Neuronal stem cell (in vitro differentiated cells): ENCODE measurements around the gene FIGNL1.
"Not testable (repeated sequence)": the region's sequence is repeated elsewhere in the genome, so short reads cannot be mapped to it uniquely, and the experiment has no call there.

Source experiments
- DNase-seq: peaks from one replicate; pipeline ENCODE4 v3.0.0-alpha.2; 2013; ENCODE audit warnings: low spot score
- H2AFZ ChIP-seq: one replicate; pipeline ENCODE4 v1.6.1; 2013; ENCODE audit warnings: mild to moderate bottlenecking, low read length, inconsistent platforms
- H2AK5ac ChIP-seq: 2 replicates; pipeline ENCODE4 v1.6.1; 2013; ENCODE audit warnings: low read depth, mild to moderate bottlenecking, inconsistent platforms, low read length, moderate library complexity, mixed read lengths
- H2BK120ac ChIP-seq: 2 replicates; pipeline ENCODE4 v1.6.1; 2013; ENCODE audit warnings: low read depth, mild to moderate bottlenecking, inconsistent platforms, low read length, moderate library complexity, mixed read lengths
- H2BK12ac ChIP-seq: one replicate; pipeline ENCODE4 v1.6.1; 2013; ENCODE audit warnings: low read length, inconsistent platforms
- H2BK15ac ChIP-seq: 2 replicates; pipeline ENCODE4 v1.6.1; 2013; ENCODE audit warnings: mild to moderate bottlenecking, low read length, inconsistent platforms, mixed read lengths
- H2BK5ac ChIP-seq: one replicate; pipeline ENCODE4 v1.6.1; 2013; ENCODE audit warnings: inconsistent platforms, mild to moderate bottlenecking, low read length, moderate library complexity
- H3K14ac ChIP-seq: one replicate; pipeline ENCODE4 v1.6.1; 2013; ENCODE audit warnings: low read length, inconsistent platforms
- H3K18ac ChIP-seq: 2 replicates; pipeline ENCODE4 v1.6.1; 2013; ENCODE audit warnings: low read length, inconsistent platforms
- H3K23ac ChIP-seq: 2 replicates; pipeline ENCODE4 v1.6.1; 2013; ENCODE audit warnings: low read depth, mild to moderate bottlenecking, mixed read lengths, low read length, inconsistent platforms; ENCODE audit not compliant: poor library complexity
- H3K27ac ChIP-seq: replicated peaks from 3 replicates; pipeline ENCODE4 v1.5.1; 2013; ENCODE audit warnings: low read length, inconsistent platforms
- H3K27me3 ChIP-seq, 3 experiments: 2 replicates each; pipeline ENCODE4 v1.6.1; 2013; ENCODE audit warnings: low read length in 3 of 3, mild to moderate bottlenecking in 2 of 3, inconsistent platforms in 1 of 3, low read depth in 1 of 3, mixed read lengths in 1 of 3, moderate library complexity in 1 of 3; ENCODE audit not compliant: control insufficient read depth in 3 of 3, insufficient read depth in 3 of 3
- H3K36me3 ChIP-seq, 2 donors: replicated peaks in 1 of 2; 2 replicates each; pipeline ENCODE4 v1.6.1; 2013; ENCODE audit warnings: low read length in 2 of 2; ENCODE audit not compliant: control insufficient read depth in 2 of 2, insufficient read depth in 2 of 2
- H3K4ac ChIP-seq: 2 replicates; pipeline ENCODE4 v1.6.1; 2013; ENCODE audit warnings: inconsistent platforms, mild to moderate bottlenecking, low read length, moderate library complexity
- H3K4me1 ChIP-seq, 2 donors: 1 replicate in 1 of 2; 2 replicates in 1 of 2; pipeline ENCODE4 v1.6.1; 2013; ENCODE audit warnings: low read length in 2 of 2, low read depth in 1 of 2; ENCODE audit not compliant: control insufficient read depth in 2 of 2, insufficient read depth in 1 of 2
- H3K4me2 ChIP-seq: one replicate; pipeline ENCODE4 v1.6.1; 2013; ENCODE audit warnings: mild to moderate bottlenecking, low read length, inconsistent platforms; ENCODE audit not compliant: insufficient read depth, poor library complexity, severe bottlenecking
- H3K4me3 ChIP-seq, 2 donors: 2 replicates each; pipeline ENCODE4 v1.5.1; 2013; ENCODE audit warnings: low read length in 2 of 2, mild to moderate bottlenecking in 2 of 2, inconsistent platforms in 1 of 2, moderate library complexity in 1 of 2
- H3K79me1 ChIP-seq: one replicate; pipeline ENCODE4 v1.6.1; 2013; ENCODE audit warnings: low read depth, mild to moderate bottlenecking, inconsistent platforms, low read length, moderate library complexity
- H3K9ac ChIP-seq: one replicate; pipeline ENCODE4 v1.6.1; 2013; ENCODE audit warnings: mild to moderate bottlenecking, low read depth, low read length, inconsistent platforms; ENCODE audit not compliant: poor library complexity
- H3K9me3 ChIP-seq, 2 donors: replicated peaks in 1 of 2; 2 replicates each; pipeline versions ENCODE3 to v1.6.1; 2013; ENCODE audit warnings: low read length in 2 of 2, mild to moderate bottlenecking in 2 of 2, inconsistent platforms in 1 of 2, low read depth in 1 of 2, mixed read lengths in 1 of 2, moderate library complexity in 1 of 2; ENCODE audit not compliant: control insufficient read depth in 2 of 2, insufficient read depth in 1 of 2
- H4K8ac ChIP-seq: one replicate; pipeline ENCODE4 v1.6.1; 2013; ENCODE audit warnings: low read depth, mild to moderate bottlenecking, inconsistent platforms, low read length, moderate library complexity
- H4K91ac ChIP-seq: one replicate; pipeline ENCODE4 v1.6.1; 2013; ENCODE audit warnings: low read length, low read depth, mild to moderate bottlenecking, inconsistent platforms; ENCODE audit not compliant: poor library complexity
- WGBS, 2 donors: extraction: QIAGEN DNeasy Blood & Tissue Kit; methylation state at CpG; one replicate each; pipeline ENCODE4 v1.1.7; 2013; ENCODE audit warnings: missing lambda C conversion rate in 2 of 2, mixed read lengths in 1 of 2; ENCODE audit not compliant: insufficient read length in 2 of 2, insufficient replicate concordance in 1 of 2; ENCODE audit errors: extremely low coverage in 2 of 2; 5-methylcytosine and 5-hydroxymethylcytosine counted together

FIGNL1 gene

DNA sequence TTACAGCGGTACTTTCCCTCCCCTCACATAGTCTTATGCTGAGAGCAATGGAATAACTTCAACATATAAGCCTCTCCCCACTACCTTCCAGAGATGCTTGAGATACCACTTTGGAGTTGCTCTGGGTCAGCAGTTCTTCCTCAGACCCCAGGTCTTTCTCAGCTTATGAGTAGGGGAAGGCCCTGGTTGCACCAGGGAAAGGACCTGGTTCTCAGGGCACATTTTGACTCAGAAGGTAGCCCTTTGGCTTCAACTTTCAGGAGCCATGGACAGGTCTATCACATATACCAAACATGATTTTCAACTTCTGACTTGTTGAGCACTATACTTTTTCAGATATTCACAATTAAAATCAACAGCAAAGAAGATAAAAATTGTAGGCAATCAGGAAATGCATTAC is 11.5 kb upstream of the FIGNL1 start:
- Histone ChIP-seq H2BK12ac (no peak overlapping the region), H3K4me2 (no peak overlapping the region), H2AFZ (no peak overlapping the region), H3K9ac (no peak overlapping the region), H3K4me1 (no peaks in the 10 kb centered on the region), H3K4me3 (no peak overlapping the region), H4K91ac (no peak overlapping the region), H3K4ac (no peak overlapping the region), H2BK120ac (no peak overlapping the region), H3K36me3 (no peaks in the 10 kb centered on the region), H3K79me1 (no peaks in the 10 kb centered on the region), H2AK5ac (no peak overlapping the region), H3K23ac (no peak overlapping the region), H3K18ac (no peak overlapping the region), H2BK5ac (no peak overlapping the region), H3K27ac (no peak overlapping the region), H4K8ac (no peak overlapping the region), H2BK15ac (no peak overlapping the region), H3K14ac (no peak overlapping the region), H3K9me3 (peaks cover 0 to 5% of the 10 kb centered on the region in 2 donors), H3K27me3 (peaks cover 0 to 2% (median 0%) of the 10 kb centered on the region in 3 experiments)
- no CpG with 5 or more reads among the region's 1 CpG for WGBS, 2 donors
- no peak for DNase-seq

GRCh38 chr7:50459183-50459582 is 9.0 kb upstream of the FIGNL1 start:
- H2BK15ac ChIP-seq, H3K27me3 ChIP-seq, H3K4ac ChIP-seq, H3K4me3 ChIP-seq, H2BK120ac ChIP-seq, H3K27ac ChIP-seq, H3K36me3 ChIP-seq, H2AFZ ChIP-seq, H3K9ac ChIP-seq, H3K23ac ChIP-seq, H2BK5ac ChIP-seq, H3K14ac ChIP-seq, H2AK5ac ChIP-seq, H3K79me1 ChIP-seq, H4K91ac ChIP-seq, H4K8ac ChIP-seq, H3K4me1 ChIP-seq, H3K9me3 ChIP-seq, H2BK12ac ChIP-seq, H3K4me2 ChIP-seq, H3K18ac ChIP-seq, DNase-seq: not testable (repeated sequence)
- WGBS, 2 donors = no CpG with 5 or more reads among the region's 27 CpGs

DNA sequence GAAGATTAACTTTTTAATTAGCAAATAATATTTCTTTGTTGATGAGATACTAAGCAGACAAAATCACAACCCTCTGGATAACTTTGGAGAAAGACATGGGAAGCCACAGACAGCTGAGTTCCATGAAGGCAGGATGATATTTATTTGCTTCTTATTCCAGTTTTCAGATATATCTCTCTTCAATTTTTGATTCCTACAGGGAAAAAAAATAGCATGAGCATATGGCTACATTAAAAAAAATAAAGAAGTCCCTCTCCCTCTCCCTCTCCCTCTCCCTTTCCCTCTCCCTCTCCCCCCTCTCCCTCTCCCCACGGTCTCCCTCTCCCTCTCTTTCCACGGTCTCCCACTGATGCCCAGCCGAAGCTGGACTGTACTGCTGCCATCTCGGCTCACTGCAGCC is 8.5 kb upstream of the FIGNL1 start:
- not testable (repeated sequence) for H3K27me3 ChIP-seq, H3K4me3 ChIP-seq, H3K36me3 ChIP-seq, H2BK15ac ChIP-seq, H3K14ac ChIP-seq, H3K79me1 ChIP-seq, H2BK5ac ChIP-seq, H2BK120ac ChIP-seq, H3K18ac ChIP-seq, H2AK5ac ChIP-seq, H3K9me3 ChIP-seq, H3K4me1 ChIP-seq, H3K4ac ChIP-seq, H3K27ac ChIP-seq, H3K23ac ChIP-seq, H2AFZ ChIP-seq, H3K4me2 ChIP-seq, H4K8ac ChIP-seq, H3K9ac ChIP-seq, H2BK12ac ChIP-seq, H4K91ac ChIP-seq, DNase-seq
- WGBS, 2 donors = no CpG with 5 or more reads among the region's 4 CpGs

DNA sequence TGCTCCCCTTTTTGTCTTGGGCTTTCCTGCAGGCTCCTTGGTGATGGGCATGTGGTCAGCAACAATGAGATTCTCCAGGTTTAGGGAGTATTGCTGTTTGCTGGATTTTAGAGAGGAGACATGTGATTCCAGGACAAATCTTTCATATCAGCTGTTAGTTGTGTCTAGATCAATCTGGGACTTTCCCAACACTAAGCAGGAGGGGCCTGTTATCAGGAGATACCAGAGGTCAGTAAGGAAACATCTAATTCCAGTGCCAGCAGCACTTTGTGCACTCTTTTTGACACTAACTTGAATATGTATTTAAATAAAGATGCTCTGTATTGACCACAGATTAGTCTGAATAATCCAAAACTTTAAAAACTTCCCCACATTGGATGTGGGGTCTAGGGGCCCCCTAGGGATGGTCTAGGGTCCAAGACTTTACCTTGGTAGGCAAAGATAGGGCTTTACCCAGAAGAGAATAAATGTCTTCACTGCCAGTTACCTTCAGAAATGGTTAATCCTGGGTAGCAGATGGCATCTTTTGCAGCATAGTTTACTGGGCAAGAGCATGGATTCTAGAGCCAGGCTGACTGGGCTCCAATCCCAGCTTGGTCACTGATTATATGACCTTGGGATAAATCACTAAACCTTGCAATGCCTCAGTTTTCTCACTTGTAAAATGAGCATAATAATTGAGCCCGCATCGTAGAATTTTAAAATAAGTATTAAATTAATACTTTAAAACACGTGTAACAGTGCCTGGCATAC is 6.4 kb upstream of the FIGNL1 start:
- no peak overlapping the region for H2BK15ac ChIP-seq
- no peak for DNase-seq
- H3K4ac ChIP-seq = no peak overlapping the region
- H2BK12ac ChIP-seq = no peak overlapping the region
- no peak overlapping the region for H2AFZ ChIP-seq
- WGBS, 2 donors = no CpG with 5 or more reads among the region's 3 CpGs
- no peak overlapping the region for H4K91ac ChIP-seq
- H3K27me3 ChIP-seq = peaks cover 0 to 4% (median 0%) of the 10 kb centered on the region in 3 experiments
- H3K79me1 ChIP-seq = no peaks in the 10 kb centered on the region
- H3K27ac ChIP-seq = no peak overlapping the region
- H3K14ac ChIP-seq = no peak overlapping the region
- peaks cover 0 to 1% of the 10 kb centered on the region in 2 donors for H3K9me3 ChIP-seq
- no peak overlapping the region for H3K9ac ChIP-seq
- H2AK5ac ChIP-seq = no peak overlapping the region
- H3K36me3 ChIP-seq = no peaks in the 10 kb centered on the region
- H3K4me1 ChIP-seq = no peaks in the 10 kb centered on the region
- no peak overlapping the region for H3K18ac ChIP-seq
- H3K23ac ChIP-seq = no peak overlapping the region
- no peak overlapping the region for H3K4me2 ChIP-seq
- H3K4me3 ChIP-seq = no peak overlapping the region
- no peak overlapping the region for H2BK120ac ChIP-seq
- H2BK5ac ChIP-seq = no peak overlapping the region
- no peak overlapping the region for H4K8ac ChIP-seq
